Measurements from ENCODE around the gene CR2. TPM values are rescaled to one million over a fixed set of nuclear protein-coding genes. Genes with fewer than 3 reads are reported as not detected.

The CR2 gene
- total RNA-seq, 4 donors from 2014 or later = 0.06 to 0.07 TPM; not detected in 2

GRCh38 chr1:207500306-207500705, 46.2 kb downstream of the CR2 start:
- 56 to 71% methylated on average over 3 of the region's 3 CpGs for WGBS, 2 donors
- intact Hi-C loops (cut with DNase I; ENCODE audit: low total_unique reads) = no loop called here
- no peak for TF ChIP-seq POLR2A (IDR thresholded peaks at IDR 0.05)
- DNase-seq (ENCODE audit: low spot score in 2 of 2) = no peak
- no peak overlapping the region for H3K4me3 ChIP-seq (ENCODE audit: low read depth, poor library complexity, severe bottlenecking)

DNA sequence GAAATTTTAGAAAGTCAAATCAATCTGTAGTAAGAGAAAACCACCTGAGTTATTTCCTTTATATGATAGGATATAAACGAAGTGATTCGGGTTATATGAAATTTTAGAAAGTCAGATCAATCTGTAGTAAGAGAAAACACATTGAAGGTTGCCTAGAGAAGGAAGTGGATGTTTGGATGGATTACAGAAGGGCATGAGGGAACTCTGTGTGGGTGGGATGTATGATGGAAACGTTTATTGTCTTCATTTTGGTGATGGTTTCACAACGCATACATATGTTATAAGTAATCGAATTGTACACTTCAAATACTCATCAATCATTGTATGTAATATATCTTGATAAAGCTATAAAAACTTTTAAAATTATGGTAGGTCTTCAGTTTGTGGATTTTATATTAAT, 46.9 kb downstream of the CR2 start:
- 47 to 56% methylated on average over 5 of the region's 5 CpGs for WGBS, 2 donors

DNA sequence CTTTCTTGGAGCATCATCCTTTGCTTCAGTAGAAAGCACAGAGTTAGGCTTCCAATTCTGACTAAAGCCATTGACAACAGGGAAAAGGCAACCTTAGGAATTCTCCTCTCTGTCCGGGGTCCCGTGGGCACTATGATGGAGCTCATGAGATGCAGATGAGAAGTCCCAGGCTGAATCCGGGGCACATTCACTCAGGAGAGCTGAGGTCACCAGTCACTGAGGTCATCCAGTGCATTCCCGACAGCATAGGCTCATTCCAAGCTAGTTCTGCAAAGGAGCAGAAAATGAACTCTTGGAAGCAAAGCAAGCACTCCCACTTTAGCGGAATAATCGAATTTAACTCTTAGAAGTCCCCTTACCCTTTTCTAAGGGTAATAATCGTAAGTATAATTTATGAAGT, 48.6 kb downstream of the CR2 start:
- DNase-seq (ENCODE audit: low spot score in 2 of 2) = no peak
- WGBS, 2 donors = 51 to 64% methylated on average over 7 of the region's 7 CpGs
- TF ChIP-seq CTCF (IDR thresholded peaks at IDR 0.05) = no peak
- no peak for TF ChIP-seq POLR2A (IDR thresholded peaks at IDR 0.05)
- intact Hi-C loops (cut with DNase I; ENCODE audit: low total_unique reads) = no loop called here
- no peak overlapping the region for H3K4me3 ChIP-seq (ENCODE audit: low read depth, poor library complexity, severe bottlenecking)

More for the DNA sequence above, 46.9 kb downstream of the CR2 start:
- intact Hi-C loops (cut with DNase I; ENCODE audit: low total_unique reads) = no loop called here
- TF ChIP-seq POLR2A (IDR thresholded peaks at IDR 0.05) (no peak), CTCF (IDR thresholded peaks at IDR 0.05) (no peak)
- DNase-seq (ENCODE audit: low spot score in 2 of 2) = no peak
- H3K4me3 ChIP-seq (ENCODE audit: low read depth, poor library complexity, severe bottlenecking) = no peak overlapping the region

DNA sequence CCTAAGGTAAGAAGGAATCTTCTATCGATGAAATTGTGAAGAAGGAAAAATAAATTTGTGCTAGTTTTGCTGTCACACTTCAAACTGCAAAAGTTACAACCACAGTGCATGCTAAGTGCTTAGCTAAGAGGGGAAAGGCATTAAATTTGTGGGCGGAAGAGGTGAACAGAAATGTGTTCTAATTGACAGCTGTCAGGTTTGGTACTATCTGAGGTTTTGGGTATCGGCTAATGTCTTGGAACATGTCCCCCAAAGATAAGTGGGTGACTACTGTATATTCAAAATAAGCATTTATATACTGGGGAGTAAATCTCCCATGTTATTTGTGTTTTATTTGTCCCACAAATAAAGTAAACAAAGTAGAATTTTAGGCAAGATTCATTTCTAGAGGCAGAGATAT, 49.8 kb downstream of the CR2 start:
- no peak for DNase-seq (ENCODE audit: low spot score in 2 of 2)
- intact Hi-C loops (cut with DNase I; ENCODE audit: low total_unique reads) = no loop called here
- WGBS, 2 donors = 93 to 94% methylated on average over 3 of the region's 3 CpGs
- H3K4me3 ChIP-seq (ENCODE audit: low read depth, poor library complexity, severe bottlenecking) = no peak overlapping the region
- TF ChIP-seq POLR2A (IDR thresholded peaks at IDR 0.05) (no peak), CTCF (IDR thresholded peaks at IDR 0.05) (no peak)

- no peak for DNase-seq (ENCODE audit: low spot score in 2 of 2)
- H3K4me3 ChIP-seq (ENCODE audit: low read depth, poor library complexity, severe bottlenecking) = no peak overlapping the region
- TF ChIP-seq CTCF (IDR thresholded peaks at IDR 0.05) = no peak
- TF ChIP-seq POLR2A (IDR thresholded peaks at IDR 0.05) = no peak
- intact Hi-C loops (cut with DNase I; ENCODE audit: low total_unique reads) = no loop called here
These were observed 50.3 kb downstream of the CR2 start for GRCh38 chr1:207504438-207504837.

- H3K4me3 ChIP-seq (ENCODE audit: low read depth, poor library complexity, severe bottlenecking) = no peak overlapping the region
- DNase-seq (ENCODE audit: low spot score in 2 of 2) = no peak
- intact Hi-C loops (cut with DNase I; ENCODE audit: low total_unique reads) = no loop called here
- no peak for TF ChIP-seq POLR2A (IDR thresholded peaks at IDR 0.05)
- no peak for TF ChIP-seq CTCF (IDR thresholded peaks at IDR 0.05)
- 37 to 48% methylated on average over 1 of the region's 1 CpG for WGBS, 2 donors
These were observed 56.3 kb downstream of the CR2 start for GRCh38 chr1:207510444-207510843.
